GM10248 (cell line): Measurements from ENCODE around the gene KLK5.
"Not testable (repeated sequence)": the region's sequence is repeated elsewhere in the genome, so short reads cannot be mapped to it uniquely, and the experiment has no call there.

Experiments
- CTCF ChIA-PET: fragments of 300-600 bp; sonication (Branson Sonifier 250); formaldehyde crosslinking; extraction: SDS; loops from one replicate; lab custom pipeline; 2021; ENCODE audit warnings: antibody characterized with exemption; lab: Yijun Ruan, JAX
- POLR2A ChIA-PET: fragments of 350-650 bp; sonication (Branson Sonifier 250); formaldehyde crosslinking; extraction: SDS; loops from one replicate; lab custom pipeline; 2020; ENCODE audit warnings: antibody characterized with exemption; lab: Yijun Ruan, JAX
- DNase-seq: peaks from one replicate; pipeline ENCODE4 v3.0.0; 2012; ENCODE audit errors: extremely low spot score
- TF ChIP-seq, protein P1 (sequence below): IDR thresholded peaks from 2 replicates; pipeline ENCODE4 v1.5.1; 2012; ENCODE audit warnings: mild to moderate bottlenecking, low read depth; ENCODE audit errors: extremely low read depth, missing control alignments, control extremely low read depth

KLK5 gene

DNA sequence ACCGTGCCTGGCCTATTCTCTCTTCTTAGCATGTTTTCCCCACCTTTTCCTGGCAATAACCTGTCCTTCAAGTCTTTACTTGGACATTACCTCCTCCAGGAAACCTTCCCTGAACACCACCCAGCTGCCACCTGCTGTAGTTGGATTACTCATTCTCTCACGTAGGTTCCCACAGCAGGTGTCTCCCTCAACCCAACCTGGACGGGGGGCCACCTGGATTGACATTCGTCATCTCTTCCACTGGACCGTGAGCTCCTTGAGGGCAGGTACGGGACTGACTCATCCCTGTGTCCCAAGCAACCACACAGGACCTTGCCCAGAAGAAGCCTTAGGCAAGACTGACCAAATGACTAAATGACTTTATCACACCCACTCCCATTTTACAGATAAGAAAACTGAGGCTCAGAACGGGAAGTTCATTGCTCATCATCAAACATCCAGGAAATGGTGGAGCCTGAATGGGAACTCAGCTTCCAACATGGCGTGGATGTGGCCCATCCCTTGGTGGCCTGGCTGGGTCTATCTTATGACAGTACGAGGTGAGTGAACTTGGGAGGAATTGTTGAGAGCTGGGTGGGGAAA lies 20.0 kb upstream of the KLK5 start:
- ChIA-PET CTCF (no interaction called here), POLR2A (no interaction called here)
- TF ChIP-seq, protein P1, sequence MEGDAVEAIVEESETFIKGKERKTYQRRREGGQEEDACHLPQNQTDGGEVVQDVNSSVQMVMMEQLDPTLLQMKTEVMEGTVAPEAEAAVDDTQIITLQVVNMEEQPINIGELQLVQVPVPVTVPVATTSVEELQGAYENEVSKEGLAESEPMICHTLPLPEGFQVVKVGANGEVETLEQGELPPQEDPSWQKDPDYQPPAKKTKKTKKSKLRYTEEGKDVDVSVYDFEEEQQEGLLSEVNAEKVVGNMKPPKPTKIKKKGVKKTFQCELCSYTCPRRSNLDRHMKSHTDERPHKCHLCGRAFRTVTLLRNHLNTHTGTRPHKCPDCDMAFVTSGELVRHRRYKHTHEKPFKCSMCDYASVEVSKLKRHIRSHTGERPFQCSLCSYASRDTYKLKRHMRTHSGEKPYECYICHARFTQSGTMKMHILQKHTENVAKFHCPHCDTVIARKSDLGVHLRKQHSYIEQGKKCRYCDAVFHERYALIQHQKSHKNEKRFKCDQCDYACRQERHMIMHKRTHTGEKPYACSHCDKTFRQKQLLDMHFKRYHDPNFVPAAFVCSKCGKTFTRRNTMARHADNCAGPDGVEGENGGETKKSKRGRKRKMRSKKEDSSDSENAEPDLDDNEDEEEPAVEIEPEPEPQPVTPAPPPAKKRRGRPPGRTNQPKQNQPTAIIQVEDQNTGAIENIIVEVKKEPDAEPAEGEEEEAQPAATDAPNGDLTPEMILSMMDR = no peak
- DNase-seq = no peak

DNA sequence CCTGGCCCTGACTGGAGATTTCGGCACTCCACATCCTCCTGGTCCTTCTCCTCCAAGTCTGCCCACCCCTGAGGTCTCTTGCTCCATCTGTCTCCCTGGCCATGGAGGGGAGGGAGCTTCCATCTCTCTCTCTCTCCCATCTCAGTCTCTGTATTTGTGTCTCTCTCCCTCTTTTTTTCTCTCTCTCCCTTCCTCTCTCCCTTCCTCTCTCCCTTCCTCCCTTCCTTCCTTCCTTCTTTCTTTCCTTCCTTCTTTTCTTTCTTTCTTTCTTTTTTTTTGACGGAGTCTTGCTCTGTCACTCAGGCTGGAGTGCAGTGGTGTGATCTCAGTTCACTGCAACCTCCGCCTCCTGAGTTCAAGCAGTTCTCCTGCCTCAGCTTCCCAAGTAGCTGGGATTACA lies 17.0 kb upstream of the KLK5 start:
- DNase-seq, POLR2A ChIA-PET, CTCF ChIA-PET: not testable (repeated sequence)

DNA sequence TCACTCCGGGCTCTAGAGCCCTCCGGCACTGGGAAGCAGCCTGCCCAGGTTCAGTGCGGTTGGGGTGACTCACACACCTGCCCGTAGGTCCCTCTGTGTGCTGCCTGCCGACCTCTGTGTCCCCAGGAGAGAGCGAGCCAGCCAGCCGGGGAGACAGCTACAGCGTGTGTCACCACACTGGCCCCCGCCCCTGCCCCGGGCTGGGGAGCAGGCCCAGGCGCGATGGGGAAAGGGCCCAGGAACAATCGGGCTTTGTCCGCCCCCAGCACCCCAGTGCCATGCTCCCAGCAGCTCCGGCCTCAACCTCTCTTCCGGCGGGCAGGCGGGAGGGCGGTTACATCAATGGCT lies 16.5 kb upstream of the KLK5 start, which contains the start of gene KLK6:
TSS of gene KLK6 (minus strand) at position 179 of the 348 bp plus-strand sequence. CDS start 1,487 bp downstream, outside the sequence.
- CTCF ChIA-PET = no interaction called here
- POLR2A ChIA-PET = no interaction called here
- TF ChIP-seq, protein P1 = no peak
- no peak for DNase-seq

DNA sequence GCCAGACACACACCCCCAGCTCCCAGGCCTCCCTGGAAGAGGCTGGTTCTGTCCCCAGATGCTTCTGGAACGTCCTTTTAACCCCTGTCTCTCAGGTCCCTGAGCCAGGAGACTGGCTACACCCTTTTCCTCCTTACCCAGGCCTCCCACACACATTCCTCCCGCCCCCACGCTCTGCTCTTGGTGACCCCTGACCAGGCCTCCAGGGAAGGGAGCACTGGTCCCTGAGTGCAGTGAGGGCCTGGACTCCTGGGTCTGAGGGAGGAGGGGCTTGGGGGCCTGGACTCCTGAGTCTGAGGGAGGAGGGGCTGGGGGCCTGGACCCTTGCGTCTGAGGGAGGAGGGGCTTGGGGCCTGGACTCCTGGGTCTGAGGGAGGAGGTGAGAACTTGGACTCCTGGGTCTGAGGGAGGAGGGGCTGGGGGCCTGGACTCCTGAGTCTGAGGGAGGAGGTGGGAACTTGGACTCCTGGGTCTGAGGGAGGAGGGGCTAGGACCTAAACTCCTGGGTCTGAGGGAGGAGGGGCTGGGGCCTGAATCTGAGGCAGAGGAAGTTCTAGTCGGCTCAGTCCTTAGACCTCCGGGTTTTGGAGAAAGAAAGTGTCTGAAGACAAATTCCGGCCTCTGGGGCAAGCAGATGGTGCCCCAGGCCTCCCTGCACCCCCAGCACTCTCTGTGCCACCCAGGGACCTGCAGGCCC lies 16.0 kb upstream of the KLK5 start:
- ChIA-PET POLR2A (no interaction called here), CTCF (no interaction called here)
- TF ChIP-seq, protein P1 = no peak
- DNase-seq = no peak

DNA sequence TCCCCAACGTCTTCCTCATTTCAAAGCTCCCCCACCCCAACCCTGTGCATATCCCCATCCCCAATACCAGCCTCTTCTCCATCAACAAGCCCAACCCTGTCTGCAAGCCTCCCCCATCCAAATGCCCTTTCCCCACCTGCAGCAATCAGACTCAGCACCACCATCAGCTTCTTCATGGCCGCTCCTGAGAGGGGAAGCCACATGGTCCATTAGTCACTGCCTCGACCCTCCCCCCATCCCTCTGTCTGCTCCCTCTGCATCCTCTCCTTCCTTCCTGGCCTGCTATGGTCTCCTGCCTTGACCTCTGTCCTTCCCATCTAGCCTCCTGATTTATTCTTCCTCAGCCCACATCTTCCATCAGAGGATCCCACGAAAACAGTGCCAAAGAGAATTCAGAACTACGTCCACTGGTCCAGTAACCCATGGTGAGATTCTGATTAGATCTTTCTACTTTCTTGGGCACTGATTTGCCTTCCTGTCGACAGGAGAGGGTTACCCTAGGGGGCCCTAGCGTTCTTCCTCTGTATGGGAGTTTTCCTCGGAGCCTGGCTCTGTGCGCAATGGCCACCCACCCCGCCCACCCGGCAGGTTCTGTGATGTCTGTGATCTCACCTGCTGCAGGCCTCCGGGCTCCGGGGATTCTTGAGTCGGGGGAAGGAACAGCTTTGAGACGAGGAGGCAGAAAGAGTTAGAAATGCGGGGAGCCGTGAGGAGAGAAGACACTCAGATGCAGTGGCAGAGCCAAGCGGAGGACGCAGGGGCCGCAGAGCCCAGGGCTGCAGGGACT lies 15.3 kb upstream of the KLK5 start:
- TF ChIP-seq, protein P1 = no peak
- ChIA-PET POLR2A (no interaction called here), CTCF (no interaction called here)
- no peak for DNase-seq

DNA sequence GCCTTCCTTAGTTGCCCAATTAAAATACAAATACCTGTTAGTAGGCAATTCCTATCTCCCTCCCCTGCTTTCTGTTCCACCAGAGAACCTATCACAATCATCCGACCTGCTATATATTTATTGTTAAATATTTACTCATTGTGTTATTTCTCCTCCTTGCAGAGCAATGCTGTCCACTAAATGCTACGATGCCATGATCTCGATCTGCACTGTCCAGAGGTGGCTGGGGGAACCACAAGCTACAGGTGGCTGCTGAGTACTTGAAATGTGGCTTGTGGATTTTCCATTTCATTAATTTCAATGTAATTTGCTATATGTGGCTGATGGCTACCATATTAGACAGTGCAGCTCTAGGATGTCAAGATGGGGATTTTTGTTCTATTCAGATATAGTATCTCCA lies 11.4 kb upstream of the KLK5 start:
- ChIA-PET POLR2A (no interaction called here), CTCF (no interaction called here)
- no peak for DNase-seq
- TF ChIP-seq, protein P1 = no peak

DNA sequence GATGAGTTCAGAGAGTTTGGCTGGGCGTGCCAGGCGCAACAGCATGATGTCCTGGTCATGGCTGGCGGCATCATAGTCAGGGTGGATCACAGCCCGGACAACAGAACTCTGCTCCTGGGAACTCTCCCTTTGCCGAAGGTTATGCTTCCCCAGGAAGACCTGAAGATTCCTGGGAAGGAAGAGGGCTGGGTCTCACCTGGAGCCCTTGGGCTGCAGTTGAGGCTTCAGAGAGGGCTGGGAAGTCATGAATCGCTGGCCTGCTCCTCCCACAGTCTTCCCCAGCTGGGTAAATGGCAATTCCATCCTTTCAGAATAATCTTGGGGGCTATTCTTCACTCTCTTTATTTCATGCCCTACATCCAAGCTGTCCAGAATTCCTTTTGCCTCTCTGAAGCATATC lies 10.5 kb upstream of the KLK5 start:
- TF ChIP-seq, protein P1 = no peak
- no peak for DNase-seq
- POLR2A ChIA-PET = no interaction called here
- CTCF ChIA-PET = no interaction called here
